C4-2B (cell line): Measurements from ENCODE around the gene MYOCD.

Experiments
- ZFX ChIP-seq: fragments of 450-650 bp; IDR thresholded peaks from 2 replicates; pipeline ENCODE4 v1.6.1; 2017
- TF ChIP-seq, protein P1 (sequence below): fragments of 450-650 bp; conservative IDR thresholded peaks from 2 replicates; pipeline ENCODE4 v1.5.1; 2017; ENCODE audit warnings: mild to moderate bottlenecking

DNA sequence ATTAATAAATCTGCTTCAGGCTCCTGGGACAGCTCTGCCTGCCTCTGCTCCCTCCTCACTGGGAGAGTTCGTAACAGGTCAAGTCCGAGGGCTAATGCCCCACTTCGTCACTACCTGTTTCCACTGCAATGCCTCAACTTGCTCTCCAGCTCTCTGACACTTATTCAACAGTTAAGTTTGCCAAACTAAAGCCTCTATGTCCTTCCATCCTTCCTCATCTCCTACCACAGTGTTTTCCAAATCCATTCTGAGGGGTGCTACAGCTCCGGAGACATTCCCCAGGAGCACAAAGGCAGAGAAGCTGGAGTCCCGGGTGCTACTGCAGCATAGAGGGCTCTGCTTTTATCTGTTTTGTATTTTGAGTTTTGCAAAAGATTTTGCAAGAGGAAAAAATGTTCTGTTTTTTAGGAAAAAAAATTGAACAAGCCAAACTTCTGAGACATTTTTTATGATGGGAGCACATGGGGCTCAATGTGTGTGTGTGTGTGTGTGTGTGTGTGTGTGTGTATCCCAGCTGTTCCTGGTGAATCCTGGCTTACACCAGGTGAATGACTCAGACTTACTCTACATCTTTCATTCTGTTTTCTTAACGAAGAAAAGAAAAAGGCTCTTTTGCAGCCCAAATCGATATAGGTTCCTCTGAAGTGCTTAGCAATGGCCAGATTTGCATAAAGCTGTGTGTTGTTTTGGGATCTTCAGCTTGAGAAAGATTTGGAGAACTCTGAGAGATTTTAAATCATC lies 46.1 kb upstream of the MYOCD start:
- TF ChIP-seq, protein P1, sequence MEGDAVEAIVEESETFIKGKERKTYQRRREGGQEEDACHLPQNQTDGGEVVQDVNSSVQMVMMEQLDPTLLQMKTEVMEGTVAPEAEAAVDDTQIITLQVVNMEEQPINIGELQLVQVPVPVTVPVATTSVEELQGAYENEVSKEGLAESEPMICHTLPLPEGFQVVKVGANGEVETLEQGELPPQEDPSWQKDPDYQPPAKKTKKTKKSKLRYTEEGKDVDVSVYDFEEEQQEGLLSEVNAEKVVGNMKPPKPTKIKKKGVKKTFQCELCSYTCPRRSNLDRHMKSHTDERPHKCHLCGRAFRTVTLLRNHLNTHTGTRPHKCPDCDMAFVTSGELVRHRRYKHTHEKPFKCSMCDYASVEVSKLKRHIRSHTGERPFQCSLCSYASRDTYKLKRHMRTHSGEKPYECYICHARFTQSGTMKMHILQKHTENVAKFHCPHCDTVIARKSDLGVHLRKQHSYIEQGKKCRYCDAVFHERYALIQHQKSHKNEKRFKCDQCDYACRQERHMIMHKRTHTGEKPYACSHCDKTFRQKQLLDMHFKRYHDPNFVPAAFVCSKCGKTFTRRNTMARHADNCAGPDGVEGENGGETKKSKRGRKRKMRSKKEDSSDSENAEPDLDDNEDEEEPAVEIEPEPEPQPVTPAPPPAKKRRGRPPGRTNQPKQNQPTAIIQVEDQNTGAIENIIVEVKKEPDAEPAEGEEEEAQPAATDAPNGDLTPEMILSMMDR: no peak
- no peak for TF ChIP-seq ZFX
